DMS153 treated with DMSO at 0.1 percent for 48 hours (cell line): ENCODE data around the gene OR4E1.
"Not testable (repeated sequence)": the region's sequence is repeated elsewhere in the genome, so short reads cannot be mapped to it uniquely, and the experiment has no call there.

ENCODE experiments used
- DNase-seq: peaks from one replicate; lab custom pipeline; 2025; ENCODE audit not compliant: unreplicated experiment; lab: John Stamatoyannopoulos, UW

OR4E1 gene

GRCh38 chr14:21673718-21674117, at the start of gene OR4E1:
TSS of gene OR4E1 (minus strand) at chr14:21673818. CDS start at chr14:21670935, 2,883 bp downstream.
- no peak for DNase-seq

GRCh38 chr14:21721504-21721903, 47.9 kb upstream of the OR4E1 start:
- DNase-seq: no peak

GRCh38 chr14:21719841-21720240, 46.2 kb upstream of the OR4E1 start:
- DNase-seq: no peak

- no peak for DNase-seq
These were observed 40.8 kb upstream of the OR4E1 start for GRCh38 chr14:21714318-21714929.

GRCh38 chr14:21712036-21712435, 38.4 kb upstream of the OR4E1 start:
- no peak for DNase-seq

GRCh38 chr14:21711360-21711961, 37.8 kb upstream of the OR4E1 start:
- peak; percentile 27 for DNase-seq

- peak; percentile 17 for DNase-seq
These were observed 30.7 kb upstream of the OR4E1 start for GRCh38 chr14:21704338-21704737.

- no peak for DNase-seq
These were observed 30.0 kb upstream of the OR4E1 start for GRCh38 chr14:21703357-21704326.

GRCh38 chr14:21702316-21702715, 28.7 kb upstream of the OR4E1 start:
- DNase-seq: no peak

- DNase-seq: no peak
These were observed 25.9 kb upstream of the OR4E1 start for GRCh38 chr14:21699551-21699950.

GRCh38 chr14:21698538-21698937, 24.9 kb upstream of the OR4E1 start:
- not testable (repeated sequence) for DNase-seq

- not testable (repeated sequence) for DNase-seq
These were observed 24.0 kb upstream of the OR4E1 start for GRCh38 chr14:21697662-21698061.

- DNase-seq: no peak
These were observed 20.8 kb upstream of the OR4E1 start for GRCh38 chr14:21694425-21694824.

- DNase-seq: no peak
These were observed 12.8 kb upstream of the OR4E1 start for GRCh38 chr14:21686468-21686867.

GRCh38 chr14:21680072-21680471, 6.5 kb upstream of the OR4E1 start:
- no peak for DNase-seq

- DNase-seq: no peak
These were observed 1.9 kb upstream of the OR4E1 start for GRCh38 chr14:21675566-21675965.

- no peak for DNase-seq
These were observed 1.5 kb downstream of the OR4E1 start for GRCh38 chr14:21672116-21672515.

GRCh38 chr14:21671371-21671770, 2.2 kb downstream of the OR4E1 start:
- DNase-seq: no peak

- no peak for DNase-seq
These were observed 4.3 kb downstream of the OR4E1 start for GRCh38 chr14:21669284-21669683.

GRCh38 chr14:21668377-21668776, 5.2 kb downstream of the OR4E1 start:
- DNase-seq: no peak

GRCh38 chr14:21656980-21657379, 16.6 kb downstream of the OR4E1 start:
- no peak for DNase-seq

GRCh38 chr14:21654215-21654614, 19.4 kb downstream of the OR4E1 start:
- DNase-seq: no peak
